OCI-M1 (cell line): ENCODE data around the gene HDC.

Experiments used
- DNase-seq: peaks from one replicate; lab custom pipeline; 2025; lab: John Stamatoyannopoulos, UW

HDC gene

DNA sequence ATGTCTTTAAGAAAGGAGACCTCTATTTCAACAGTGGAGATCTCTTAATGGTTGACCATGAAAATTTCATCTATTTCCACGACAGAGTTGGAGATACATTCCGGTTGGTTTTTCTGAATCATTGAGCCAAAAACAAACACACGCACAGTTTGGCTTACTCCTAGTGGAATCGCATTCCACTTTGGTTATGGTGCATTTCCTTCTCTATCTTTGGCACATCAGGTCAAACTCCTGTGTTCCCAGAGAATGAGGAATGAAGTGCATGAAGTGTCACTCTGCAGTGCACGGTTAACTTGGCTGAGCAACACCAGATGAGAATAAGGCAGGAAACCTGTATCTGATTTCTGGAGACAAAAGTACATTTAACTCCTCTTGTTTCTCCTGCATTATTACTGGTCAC is 38.5 kb downstream of the HDC start:
- no peak for DNase-seq

DNA sequence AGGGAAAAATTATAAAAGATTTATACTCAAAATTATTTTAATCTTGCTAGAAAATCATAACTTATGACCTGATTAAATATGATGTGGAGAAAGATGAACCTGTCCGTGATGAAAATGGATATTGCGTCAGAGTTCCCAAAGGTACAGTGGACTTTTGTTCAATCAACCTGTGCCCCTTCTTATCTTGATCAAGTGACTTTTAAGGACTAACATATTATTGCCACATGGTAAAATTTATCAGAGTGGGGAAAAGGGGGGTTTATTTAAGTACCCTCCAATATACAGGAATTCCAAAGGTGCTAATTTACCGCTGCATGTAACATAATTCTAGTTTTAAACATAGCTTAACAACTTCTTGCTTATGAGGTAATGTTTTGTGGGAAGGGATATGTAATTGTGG is 39.6 kb downstream of the HDC start:
- no peak for DNase-seq

DNA sequence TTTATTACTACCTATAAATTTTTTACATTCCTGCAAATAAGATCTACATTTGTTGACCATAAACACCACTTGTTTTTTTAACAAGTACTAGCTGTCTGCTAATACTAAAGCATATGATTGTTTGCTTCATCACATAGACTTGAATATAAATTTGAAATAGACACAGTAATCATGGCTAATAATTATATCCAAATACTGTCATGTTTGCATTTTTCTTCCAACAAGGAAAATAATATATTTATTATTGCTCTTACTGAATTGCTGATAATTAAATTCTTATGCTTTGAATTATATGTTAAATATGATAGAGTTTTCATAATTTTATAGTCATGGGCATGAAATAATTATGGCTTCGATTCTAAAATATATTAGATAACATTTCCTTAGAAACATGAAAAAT is 40.5 kb downstream of the HDC start:
- no peak for DNase-seq

DNA sequence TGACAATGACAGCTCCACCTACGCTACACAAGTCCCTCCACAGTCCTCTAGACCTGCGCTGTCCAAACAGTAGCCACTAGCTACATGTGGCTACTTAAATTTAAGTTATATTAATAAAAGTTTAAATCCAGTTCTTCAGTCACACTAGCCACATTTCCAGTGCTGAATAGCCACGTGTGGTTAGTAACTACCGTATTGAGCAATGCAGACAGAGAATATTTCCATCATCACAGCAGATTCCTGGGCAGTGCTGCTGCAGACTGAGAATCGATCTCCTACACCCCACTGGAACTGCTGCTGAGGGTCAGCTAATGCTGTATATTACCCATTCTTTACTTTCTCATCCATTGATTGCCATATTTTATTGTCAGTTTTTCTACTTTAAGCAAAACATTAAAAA is 40.9 kb downstream of the HDC start:
- no peak for DNase-seq

DNA sequence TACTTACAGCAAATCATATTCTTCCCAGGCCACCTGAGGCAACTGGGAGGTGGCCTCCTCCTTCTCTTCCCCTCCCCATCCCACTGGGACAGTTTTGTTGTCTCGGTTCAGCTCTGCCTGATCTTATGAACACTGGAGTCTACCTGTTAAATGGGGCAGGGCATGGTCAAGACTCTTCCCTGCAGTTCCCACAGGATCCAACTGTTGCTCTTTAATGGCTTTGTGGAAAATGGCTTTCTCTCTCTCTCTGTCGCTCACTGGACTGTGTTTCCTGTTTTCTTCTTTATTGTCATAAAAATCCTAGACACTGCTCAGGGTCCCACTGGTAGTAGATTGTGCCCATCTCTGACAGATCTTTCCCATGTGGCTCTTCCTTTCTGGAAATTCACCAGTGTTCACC is 43.3 kb downstream of the HDC start:
- DNase-seq = no peak

DNA sequence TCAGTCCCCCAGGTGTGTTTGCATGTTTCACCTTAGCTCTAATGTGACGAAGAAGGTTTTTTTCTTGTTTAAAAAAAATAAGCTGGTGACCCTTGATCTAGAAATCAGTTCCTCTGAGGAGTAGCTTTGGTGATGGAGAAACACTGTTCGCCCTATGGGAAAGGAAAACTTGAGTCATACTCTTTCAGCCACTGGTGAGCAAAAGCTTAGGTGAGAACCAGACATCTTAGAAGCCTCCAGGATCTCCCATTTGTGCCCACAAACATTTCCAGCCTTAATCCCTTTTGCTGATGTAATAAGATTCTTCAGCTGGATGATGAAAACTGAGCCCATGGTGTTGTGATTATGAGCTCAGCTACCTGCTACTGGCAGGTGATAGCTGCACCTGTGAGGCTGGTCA is 45.7 kb downstream of the HDC start:
- no peak for DNase-seq

DNA sequence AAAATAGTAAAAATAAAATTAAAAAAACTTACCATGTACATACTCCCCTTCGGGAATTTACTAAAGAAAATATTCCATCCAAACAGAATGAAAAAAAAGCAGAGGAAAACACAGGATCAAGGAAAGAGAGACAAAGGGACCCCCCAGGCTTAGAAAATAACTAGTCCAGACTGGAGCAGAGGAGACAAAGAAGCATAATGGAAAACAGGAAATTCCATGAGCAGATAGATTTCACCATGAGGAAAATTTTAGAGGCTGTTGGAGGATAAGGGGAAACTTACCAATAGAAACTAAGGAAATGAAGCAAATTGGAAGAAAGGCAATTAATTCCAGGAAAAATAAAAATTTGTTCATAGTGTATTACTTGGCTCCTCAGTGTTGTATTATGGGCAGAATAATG is 46.8 kb downstream of the HDC start:
- DNase-seq = no peak

DNA sequence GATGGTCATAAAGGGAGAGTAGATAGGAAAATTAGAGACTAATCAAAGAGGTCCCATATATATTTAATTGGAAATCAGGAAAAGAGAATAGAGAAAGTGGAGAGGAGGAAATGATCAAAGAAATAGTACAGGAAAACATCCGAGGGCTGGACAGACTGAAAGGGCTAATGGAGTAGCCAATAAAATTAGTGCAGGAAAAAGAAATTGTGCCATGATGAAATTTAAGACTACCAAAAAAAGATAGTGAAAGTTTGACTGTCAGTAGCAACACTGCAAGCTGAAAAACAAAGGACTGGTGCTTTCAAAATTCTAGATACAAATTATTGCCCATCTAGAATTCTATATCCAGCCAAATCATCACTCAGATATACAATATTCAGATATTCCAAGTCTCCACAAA is 47.2 kb downstream of the HDC start:
- no peak for DNase-seq

DNA sequence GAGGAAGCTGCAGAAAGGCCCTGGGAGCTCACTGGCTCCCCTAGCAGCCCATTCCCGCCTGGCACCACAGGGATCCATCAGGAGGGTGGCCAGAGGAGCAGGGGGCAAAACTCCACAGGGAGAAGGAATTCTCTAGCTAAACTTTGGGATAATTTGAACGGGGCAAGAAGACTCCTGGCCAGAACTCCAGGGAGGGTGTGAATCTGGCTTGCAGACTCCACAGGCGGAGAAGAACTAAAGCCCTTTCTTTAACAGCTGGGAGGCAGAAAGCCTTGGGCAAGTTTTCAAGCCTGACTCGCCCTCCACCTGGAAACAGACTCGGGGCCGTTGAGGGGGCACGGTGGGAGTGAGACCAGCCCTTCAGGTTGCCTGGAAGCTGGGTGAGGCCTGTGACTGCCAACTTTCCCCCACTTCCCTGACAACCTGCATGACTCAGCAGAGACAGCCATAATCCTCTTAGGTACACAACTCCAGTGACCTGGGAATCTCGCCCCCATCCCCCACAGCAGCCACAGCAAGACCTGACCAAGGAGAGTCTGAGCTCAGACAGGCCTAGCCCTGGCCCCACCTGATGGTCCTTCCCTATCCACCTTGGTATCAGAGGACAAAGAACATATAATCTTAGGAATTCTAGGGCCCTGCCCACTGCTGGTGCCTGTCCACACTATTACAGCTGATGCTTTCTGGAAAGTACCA is 54.9 kb downstream of the HDC start:
- DNase-seq = no peak

DNA sequence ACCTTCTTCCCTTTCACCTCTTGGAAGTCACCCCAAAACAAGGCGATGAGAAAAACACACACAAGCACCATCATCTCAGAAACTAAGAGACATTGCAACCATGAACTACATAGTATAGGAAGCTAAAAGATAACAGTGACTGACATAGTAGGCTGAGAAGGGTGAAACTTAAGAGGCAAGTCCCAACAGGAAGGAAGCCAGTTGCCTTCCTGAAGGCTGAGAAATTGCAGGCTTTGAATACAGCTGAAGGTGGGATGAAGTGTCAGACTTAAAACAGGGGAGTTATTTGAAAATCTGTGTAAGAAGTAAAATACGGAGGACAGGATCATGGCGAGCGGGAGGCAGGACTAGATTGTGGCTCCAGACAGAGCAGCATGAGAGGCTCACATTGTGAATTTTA is 55.7 kb downstream of the HDC start:
- no peak for DNase-seq

DNA sequence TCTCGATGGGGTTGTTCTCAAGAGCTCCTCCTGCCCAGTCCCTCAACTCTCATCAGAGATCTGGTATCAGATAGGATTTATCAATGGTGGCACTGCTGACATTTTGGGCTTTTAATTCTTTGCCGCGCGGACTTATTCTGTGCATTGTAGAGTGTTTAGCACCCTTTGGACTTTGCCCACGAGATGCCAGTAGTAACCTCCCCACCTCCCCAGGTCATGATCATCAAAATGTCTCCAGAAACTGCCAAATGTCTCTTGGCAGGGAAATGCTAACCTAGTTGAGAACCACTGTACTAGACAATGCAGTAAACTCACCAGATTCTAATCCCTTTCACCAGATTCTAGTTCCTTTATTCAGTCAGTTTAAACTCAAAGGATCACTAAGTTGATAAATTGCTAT is 59.5 kb downstream of the HDC start:
- no peak for DNase-seq

DNA sequence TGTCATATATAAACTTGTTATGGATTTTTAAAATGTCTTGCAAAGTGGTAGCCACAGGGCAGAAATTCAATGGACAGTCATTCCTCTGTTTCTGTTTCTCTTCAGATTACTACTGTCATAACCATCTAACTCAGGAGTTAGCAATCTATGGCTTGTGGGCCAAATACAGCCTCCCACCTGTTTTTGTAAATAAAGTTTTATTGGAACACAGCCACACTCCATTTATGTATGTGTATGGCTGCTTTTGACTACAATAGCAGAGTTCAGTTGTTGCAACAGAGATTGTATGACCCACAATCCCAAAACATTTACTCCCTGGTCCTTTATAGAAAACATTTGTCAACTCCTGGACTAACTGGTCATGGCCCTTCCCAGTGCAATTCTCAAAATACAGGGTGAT is 63.5 kb downstream of the HDC start:
- DNase-seq = no peak

DNA sequence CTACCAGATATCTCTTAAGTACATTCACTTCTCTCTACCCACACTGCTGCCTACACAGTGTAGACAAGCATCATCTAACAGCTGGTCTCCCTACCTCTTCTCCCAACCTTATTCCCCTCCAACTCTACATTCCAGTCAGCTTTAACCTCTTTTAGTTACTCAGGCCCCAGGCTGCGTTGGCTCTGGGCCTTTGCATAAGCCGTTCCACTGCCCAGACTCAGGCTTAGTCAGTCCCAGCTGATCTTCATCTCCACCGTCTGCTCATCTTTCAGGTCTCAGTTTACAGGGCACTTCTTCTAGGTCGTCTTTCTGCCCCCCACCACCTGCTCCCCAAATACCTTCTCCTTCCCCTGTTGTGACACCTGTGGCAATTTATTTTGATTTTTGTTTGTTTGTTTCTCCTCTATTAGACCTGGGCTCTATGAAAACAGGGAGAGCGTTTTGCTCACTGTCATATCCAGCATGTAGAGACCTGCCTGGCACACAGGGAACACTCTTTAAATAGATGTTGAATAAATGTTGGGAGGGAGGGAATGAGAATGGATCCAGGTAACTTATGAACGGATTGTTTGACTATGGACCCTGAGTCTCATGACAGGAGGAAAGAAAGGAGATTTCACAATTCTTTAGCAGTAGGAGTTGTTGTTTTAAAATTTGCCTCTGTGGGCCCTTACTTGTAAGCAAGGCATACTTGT is 72.5 kb downstream of the HDC start:
- no peak for DNase-seq

DNA sequence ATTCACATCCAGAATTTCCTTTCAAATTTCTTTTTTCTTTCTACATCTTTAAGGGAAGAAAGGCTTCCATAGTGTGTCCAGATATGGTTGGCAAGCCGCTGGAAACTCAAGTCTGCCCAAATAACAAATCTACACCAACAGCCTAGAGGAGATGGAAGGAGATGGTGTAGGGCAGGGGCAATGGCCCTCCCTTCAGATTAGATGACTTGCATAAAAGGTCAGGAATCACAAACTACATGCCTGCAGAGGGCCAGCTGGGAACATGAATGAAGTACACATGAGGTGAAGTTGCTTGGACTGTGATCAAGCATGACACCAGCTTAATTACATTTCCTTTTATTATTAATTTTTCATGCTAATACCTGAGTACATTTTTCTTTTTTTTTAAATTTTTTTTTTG is 73.4 kb downstream of the HDC start:
- peak; percentile 12 for DNase-seq
